Ectodermal cell (in vitro differentiated cells): Measurements from ENCODE around the gene DVL2.
"Not testable (repeated sequence)": the region's sequence is repeated elsewhere in the genome, so short reads cannot be mapped to it uniquely, and the experiment has no call there.

Experiments used
- H3K27ac ChIP-seq: 2 replicates; pipeline ENCODE4 v1.7.0; 2013; ENCODE audit warnings: mild to moderate bottlenecking, low read depth, low read length; ENCODE audit not compliant: insufficient read depth, poor library complexity, severe bottlenecking
- H3K27me3 ChIP-seq: 2 replicates; pipeline ENCODE4 v1.7.0; 2013; ENCODE audit warnings: mild to moderate bottlenecking, low read length; ENCODE audit not compliant: insufficient read depth, control insufficient read depth, poor library complexity, severe bottlenecking
- H3K36me3 ChIP-seq: one replicate; pipeline ENCODE4 v1.7.0; 2013; ENCODE audit warnings: low read length; ENCODE audit not compliant: control insufficient read depth, insufficient read depth
- H3K4me1 ChIP-seq: one replicate; pipeline ENCODE4 v1.7.0; 2013; ENCODE audit warnings: low read length; ENCODE audit not compliant: control insufficient read depth, insufficient read depth
- H3K4me3 ChIP-seq: 2 replicates; pipeline ENCODE4 v1.7.0; 2013; ENCODE audit warnings: low read depth, low read length, control low read depth; ENCODE audit not compliant: insufficient read depth
- H3K9me3 ChIP-seq: 2 replicates; pipeline ENCODE4 v1.7.0; 2013; ENCODE audit warnings: mild to moderate bottlenecking, low read length, moderate library complexity; ENCODE audit not compliant: control insufficient read depth
- WGBS, 2 experiments: methylation state at CpG; one replicate each; pipeline ENCODE4 v1.1.7; 2013; ENCODE audit warnings: missing lambda C conversion rate in 2 of 2; 5-methylcytosine and 5-hydroxymethylcytosine counted together

Gene DVL2

DNA sequence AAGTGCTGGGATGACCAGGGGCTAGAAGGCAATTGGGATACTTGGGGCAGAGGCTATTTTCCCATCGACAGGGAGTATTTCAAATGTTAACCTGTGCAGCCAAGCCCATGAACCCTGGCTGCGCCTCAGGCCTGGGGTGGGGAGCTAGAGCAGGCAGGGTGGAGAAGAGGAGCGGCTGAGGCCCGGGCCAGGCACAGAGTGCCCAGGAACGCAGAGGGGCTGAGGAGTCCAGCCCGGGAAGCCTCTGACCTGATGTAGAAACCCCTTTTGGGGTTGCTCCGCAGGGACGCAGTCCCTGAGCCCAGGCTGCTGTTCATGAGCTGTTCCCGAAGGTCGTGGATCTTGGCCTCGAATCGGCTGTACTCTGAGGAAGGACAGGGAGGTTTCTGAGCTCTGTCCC is 38.3 kb downstream of the DVL2 start:
- WGBS, 2 experiments = 95 to 96% methylated on average over 12 of the region's 12 CpGs
- Histone ChIP-seq H3K27ac (no peak overlapping the region), H3K4me1 (no peaks in the 10 kb centered on the region), H3K4me3 (no peak overlapping the region), H3K36me3 (peaks cover 54% of the 10 kb centered on the region), H3K9me3 (no peaks in the 10 kb centered on the region), H3K27me3 (no peaks in the 10 kb centered on the region)

DNA sequence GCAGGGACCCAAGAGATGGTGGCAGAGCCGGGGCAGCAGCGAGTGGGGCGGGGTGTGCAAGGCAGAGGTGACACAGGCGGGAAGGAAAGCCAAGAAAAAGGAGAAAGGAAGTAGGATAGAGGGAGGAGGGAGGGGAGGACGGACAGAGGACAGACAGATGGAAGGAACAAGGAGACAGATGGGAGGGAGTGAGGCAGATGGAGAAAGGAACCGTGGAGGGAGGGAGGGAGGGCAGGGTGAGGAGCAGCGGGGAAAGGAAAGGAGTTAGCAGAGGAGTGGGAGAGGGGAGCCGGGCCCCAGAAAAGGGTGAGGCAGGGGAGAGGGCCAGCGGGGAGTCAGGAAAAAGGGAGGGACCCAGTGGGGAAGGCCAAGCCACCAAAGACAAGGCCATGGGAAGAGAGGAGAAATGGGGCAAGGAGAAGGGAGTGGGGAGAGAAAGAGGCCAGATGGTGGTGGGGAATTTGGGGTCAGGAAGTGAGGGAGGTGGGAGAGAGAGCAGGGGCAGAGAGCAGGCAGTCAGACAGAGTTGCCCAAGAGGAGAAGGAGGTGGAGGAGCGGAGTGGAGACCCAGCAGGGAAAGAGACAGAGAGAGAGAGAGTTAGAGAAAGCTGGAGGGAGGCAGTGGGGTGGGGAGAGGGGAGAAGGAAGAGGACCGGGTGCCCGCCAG is 41.9 kb downstream of the DVL2 start:
- peaks cover 46% of the 10 kb centered on the region for H3K36me3 ChIP-seq

DNA sequence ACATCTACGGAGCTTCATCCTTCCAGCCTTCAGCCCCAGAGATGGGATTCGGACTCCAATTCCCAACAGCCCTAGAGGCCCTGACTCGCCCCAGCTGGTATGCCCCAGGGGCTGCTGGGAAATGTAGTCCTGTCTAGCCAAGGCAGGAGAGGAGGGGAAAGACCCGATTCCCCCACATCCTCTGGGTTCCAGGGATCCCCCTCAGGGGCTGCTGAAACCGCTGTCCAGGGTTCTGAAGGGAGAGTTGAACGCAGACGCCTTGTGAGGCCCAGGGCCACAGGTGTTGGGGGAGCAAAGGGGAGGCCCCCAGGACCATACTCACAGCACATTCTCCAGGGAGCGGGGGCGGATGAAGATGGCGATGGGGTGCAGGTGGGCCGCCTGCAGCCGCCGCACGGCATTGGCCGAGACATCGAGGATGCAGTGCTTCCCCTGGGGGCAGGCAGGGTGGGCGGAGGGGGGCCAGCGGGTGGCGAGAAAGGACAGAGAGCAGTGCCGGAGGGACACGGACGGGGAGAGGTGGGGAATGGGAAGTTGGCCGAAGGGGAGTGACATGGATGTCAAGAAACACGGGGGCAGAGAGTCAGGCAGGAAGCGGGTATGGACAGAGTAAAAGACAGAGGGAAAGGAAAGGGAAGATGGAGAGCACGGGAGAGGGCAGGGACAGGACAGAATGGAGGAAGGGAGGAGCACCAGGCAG is 42.6 kb downstream of the DVL2 start:
- H3K4me3 ChIP-seq = no peak overlapping the region
- H3K36me3 ChIP-seq = peaks cover 40% of the 10 kb centered on the region
- H3K4me1 ChIP-seq = no peaks in the 10 kb centered on the region
- H3K27me3 ChIP-seq = no peaks in the 10 kb centered on the region
- H3K27ac ChIP-seq = no peak overlapping the region
- no peaks in the 10 kb centered on the region for H3K9me3 ChIP-seq
- 88% methylated on average over 26 of the region's 26 CpGs for WGBS, 2 experiments

More for the DNA sequence above, 41.9 kb downstream of the DVL2 start:
- Histone ChIP-seq H3K4me3 (no peak overlapping the region), H3K9me3 (no peaks in the 10 kb centered on the region), H3K27ac (no peak overlapping the region), H3K4me1 (no peaks in the 10 kb centered on the region), H3K27me3 (no peaks in the 10 kb centered on the region)
- WGBS, 2 experiments = 90 to 91% methylated on average over 12 of the region's 12 CpGs

DNA sequence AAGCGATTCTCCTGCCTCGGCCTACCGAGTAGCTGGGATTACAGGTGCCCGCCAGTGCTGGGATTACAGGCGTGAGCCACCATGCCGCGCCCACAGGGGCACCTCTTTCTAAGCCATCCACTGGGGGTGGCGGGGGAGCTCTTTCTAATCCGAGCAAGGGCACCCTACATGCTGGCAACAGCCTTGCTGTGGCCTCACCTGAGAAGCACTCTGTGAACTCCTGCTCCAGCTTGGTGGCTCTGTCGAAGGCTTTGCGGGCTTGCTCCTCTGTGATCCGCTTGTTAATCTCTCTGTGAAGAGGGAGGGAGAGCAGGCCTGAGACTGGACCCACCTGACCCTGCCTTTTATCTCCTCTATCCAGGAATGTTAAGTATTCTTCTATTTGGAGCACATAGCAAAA is 43.2 kb downstream of the DVL2 start:
- Histone ChIP-seq H3K27ac (no peak overlapping the region), H3K27me3 (no peaks in the 10 kb centered on the region), H3K4me3 (no peak overlapping the region), H3K36me3 (peaks cover 33% of the 10 kb centered on the region), H3K9me3 (no peaks in the 10 kb centered on the region), H3K4me1 (no peaks in the 10 kb centered on the region)
- 92 to 95% methylated on average over 12 of the region's 12 CpGs for WGBS, 2 experiments

DNA sequence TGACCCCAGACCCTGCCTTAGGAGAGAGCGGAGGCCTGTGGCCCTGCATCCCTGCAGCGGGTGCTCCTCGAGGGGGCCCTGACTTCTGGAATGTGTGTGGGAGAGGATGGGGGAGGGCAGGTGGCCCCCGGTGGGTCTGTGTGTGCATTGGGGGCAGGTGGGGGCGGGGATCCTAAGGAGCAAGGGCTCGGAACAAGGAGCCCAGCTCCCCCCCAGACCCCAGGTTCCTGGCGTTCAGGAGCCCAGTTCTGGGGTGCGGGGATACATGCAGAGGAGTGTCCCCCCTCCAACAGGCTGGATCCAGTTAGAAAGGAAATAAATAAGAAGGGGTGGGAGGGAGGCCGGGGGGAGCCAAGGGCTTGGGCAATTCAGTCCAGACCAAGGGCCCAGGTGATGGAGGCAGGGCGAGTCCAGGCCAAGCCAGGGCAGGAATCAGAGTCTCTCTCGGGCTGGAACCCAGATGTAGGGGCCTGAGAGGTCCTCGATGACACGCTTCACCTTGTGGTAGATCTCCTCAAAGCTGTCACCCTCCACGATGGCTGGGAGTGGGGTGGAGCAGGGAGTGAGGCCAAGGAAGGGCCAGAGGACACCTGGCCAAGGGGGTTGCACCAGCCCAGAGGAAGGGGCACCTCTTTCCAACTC is 43.9 kb downstream of the DVL2 start:
- H3K36me3 ChIP-seq = peaks cover 27% of the 10 kb centered on the region
- whole genome bisulfite sequencing, 2 experiments = 95% methylated on average over 14 of the region's 14 CpGs
- H3K4me3 ChIP-seq = no peak overlapping the region

DNA sequence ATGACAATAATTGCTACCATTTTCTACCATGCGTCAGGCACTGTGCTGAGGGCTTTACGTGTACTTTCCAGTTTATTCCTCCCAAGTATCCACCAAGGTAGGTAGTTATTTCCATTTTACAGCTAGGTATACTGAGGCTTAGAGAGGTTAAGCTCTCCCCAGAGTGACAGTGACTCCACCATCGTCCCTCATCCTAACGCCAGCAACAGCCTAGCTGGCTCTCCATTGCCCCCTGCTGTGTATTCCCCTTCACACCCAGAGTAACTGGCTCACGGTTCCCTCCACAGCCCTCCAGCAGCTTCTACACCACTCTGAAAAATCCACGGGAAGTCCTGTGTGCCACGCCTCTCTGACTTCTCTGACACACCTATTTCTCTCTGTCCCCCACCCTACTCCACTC is 48.1 kb downstream of the DVL2 start:
- peaks cover 9% of the 10 kb centered on the region for H3K36me3 ChIP-seq
- H3K4me3 ChIP-seq = no peak overlapping the region
- H3K27me3 ChIP-seq = no peaks in the 10 kb centered on the region
- H3K4me1 ChIP-seq = no peaks in the 10 kb centered on the region
- H3K9me3 ChIP-seq = no peaks in the 10 kb centered on the region
- WGBS, 2 experiments = 81 to 86% methylated on average over 7 of the region's 7 CpGs
- no peak overlapping the region for H3K27ac ChIP-seq

More for the DNA sequence above, 43.9 kb downstream of the DVL2 start:
- Histone ChIP-seq H3K27me3 (no peaks in the 10 kb centered on the region), H3K9me3 (no peaks in the 10 kb centered on the region), H3K4me1 (no peaks in the 10 kb centered on the region), H3K27ac (no peak overlapping the region)

DNA sequence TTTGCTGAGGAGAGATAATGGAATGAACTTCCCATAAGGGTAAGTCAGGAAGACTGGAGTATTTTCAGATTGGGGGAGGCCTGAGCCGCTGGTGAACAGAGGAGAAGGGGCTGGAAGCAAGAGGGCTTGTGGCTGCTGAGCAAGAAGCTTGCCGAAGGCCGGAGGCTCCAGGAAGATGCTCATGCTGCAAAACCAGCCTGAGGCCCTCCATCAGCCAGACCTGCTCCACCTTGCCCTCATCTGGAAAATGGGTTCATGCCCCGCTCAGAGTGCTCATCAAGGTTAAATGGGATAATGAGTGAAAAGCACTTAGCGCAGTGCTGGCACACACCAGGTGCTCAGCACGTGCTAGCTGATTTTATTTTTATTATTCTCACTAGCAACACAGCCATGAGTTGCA is 49.7 kb downstream of the DVL2 start:
- no peaks in the 10 kb centered on the region for H3K27me3 ChIP-seq
- H3K4me3 ChIP-seq = no peak overlapping the region
- no peaks in the 10 kb centered on the region for H3K9me3 ChIP-seq
- H3K27ac ChIP-seq = no peak overlapping the region
- peaks cover 3% of the 10 kb centered on the region for H3K36me3 ChIP-seq
- H3K4me1 ChIP-seq = no peaks in the 10 kb centered on the region
- 94 to 96% methylated on average over 6 of the region's 6 CpGs for WGBS, 2 experiments

DNA sequence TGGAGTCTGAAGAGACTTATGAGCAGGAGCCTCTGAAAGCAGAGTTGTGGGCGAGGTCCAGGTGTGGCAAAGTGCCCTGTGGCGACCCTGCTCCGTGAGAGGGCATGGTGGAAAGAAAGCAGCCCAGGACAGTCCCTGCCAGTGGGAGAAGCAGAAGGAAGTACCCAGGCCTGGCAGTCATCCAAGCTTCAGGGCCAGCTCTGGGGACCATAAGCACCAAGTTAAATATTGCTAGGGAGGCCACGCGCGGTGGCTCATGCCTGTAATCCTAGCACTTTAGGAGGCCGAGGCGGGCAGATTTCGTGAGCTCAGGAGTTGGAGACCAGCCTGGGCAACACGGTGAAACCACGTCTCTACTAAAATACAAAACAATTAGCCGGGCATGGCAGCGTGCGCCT is 50.2 kb downstream of the DVL2 start:
- WGBS, 2 experiments = 91 to 94% methylated on average over 14 of the region's 14 CpGs
- H3K9me3 ChIP-seq = no peaks in the 10 kb centered on the region
- H3K36me3 ChIP-seq = no peaks in the 10 kb centered on the region
- H3K27me3 ChIP-seq = no peaks in the 10 kb centered on the region
- no peak overlapping the region for H3K4me3 ChIP-seq
- no peaks in the 10 kb centered on the region for H3K4me1 ChIP-seq
- no peak overlapping the region for H3K27ac ChIP-seq

DNA sequence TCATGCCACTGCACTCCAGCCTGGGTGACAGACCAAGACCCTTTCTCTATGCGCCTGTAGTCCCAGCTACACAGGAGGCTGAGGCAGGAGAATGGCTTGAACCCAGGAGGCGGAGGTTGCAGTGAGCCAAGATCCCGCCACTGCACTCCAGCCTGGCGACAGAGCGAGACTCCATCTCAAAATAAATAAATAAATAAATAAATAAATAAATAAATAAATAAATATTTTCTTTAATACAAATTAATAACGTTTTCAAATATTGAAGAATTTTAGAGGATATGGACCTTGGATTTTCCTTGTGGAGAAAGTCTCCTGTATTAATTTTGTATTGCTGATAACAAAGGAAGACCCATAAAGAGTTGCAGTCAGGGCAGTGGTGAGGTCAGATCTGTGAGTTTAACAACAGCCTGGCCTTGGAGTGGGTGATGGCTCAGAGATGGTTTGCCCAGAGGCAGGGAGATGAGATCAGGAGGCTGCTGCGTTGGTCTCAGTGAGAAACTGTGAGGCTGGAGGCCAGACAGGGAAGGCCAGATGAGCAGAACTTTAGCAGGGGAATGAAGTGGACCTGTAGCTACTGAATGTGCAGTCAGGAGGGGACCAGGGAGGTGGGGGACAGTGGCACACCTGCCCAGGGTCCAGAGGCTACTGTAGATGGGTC is 50.8 kb downstream of the DVL2 start:
- Histone ChIP-seq H3K9me3 (no peaks in the 10 kb centered on the region), H3K4me1 (no peaks in the 10 kb centered on the region), H3K27ac (no peak overlapping the region), H3K27me3 (no peaks in the 10 kb centered on the region), H3K4me3 (no peak overlapping the region), H3K36me3 (no peaks in the 10 kb centered on the region)
- 88 to 91% methylated on average over 4 of the region's 7 CpGs for WGBS, 2 experiments

DNA sequence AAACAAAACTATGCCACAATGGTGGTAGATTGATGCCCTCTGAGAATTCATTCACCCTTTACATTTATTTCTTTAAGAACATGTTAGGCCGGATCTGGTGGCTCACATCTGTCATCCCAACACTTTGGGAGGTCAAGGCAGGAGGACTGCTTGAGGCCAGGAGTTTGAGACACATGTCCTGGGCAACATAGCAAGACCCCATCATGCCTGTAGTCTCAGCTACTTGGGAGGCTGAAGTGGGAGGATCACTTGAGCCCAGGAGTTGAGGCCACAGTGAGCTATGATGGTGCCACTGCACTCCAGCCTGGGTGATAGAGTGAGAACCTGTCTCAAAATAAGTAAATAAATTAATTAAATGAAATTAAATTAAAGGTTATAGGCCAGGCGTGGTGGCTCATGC is 52.2 kb downstream of the DVL2 start:
- H3K9me3 ChIP-seq, H3K27me3 ChIP-seq, H3K4me3 ChIP-seq, H3K27ac ChIP-seq, H3K36me3 ChIP-seq, H3K4me1 ChIP-seq: not testable (repeated sequence)
- WGBS, 2 experiments = 94 to 98% methylated on average over 2 of the region's 2 CpGs
